WTC11 (cell line): ENCODE data around the gene ALKBH8. TPM values are rescaled to one million over a fixed set of nuclear protein-coding genes. Genes with fewer than 3 reads are reported as not detected.

Source experiments
- ATAC-seq: fragments of 200-7000 bp; cut with Tn5 transposase; 2 replicates; pipeline ENCODE4 v1.10.0; 2021; ENCODE audit warnings: mild to moderate bottlenecking, moderate library complexity
- CTCF ChIA-PET: fragments of 300-600 bp; sonication (Branson Sonifier 250); formaldehyde crosslinking; loops from one replicate; lab custom pipeline; 2021; ENCODE audit warnings: antibody characterized with exemption; lab: Charles Lee
- POLR2A ChIA-PET: fragments of 350-600 bp; sonication (Branson Sonifier 250); formaldehyde crosslinking; loops from one replicate; lab custom pipeline; 2021; ENCODE audit warnings: antibody characterized with exemption; lab: Charles Lee
- DNase-seq: peaks from one replicate; pipeline ENCODE4 v3.0.0; 2021; ENCODE audit warnings: low spot score
- H3K27ac Mint-ChIP-seq: 2 replicates; pipeline ENCODE4 v1.8.0; 2021; ENCODE audit warnings: mixed read lengths
- H3K27me3 Mint-ChIP-seq: 2 replicates; pipeline ENCODE4 v1.8.0; 2021; ENCODE audit warnings: low read depth, mild to moderate bottlenecking, moderate library complexity, mixed read lengths
- H3K36me3 Mint-ChIP-seq: 2 replicates; pipeline ENCODE4 v1.8.0; 2021; ENCODE audit warnings: mixed read lengths
- H3K4me1 Mint-ChIP-seq: 2 replicates; pipeline ENCODE4 v1.8.0; 2022; ENCODE audit warnings: mixed read lengths
- H3K4me3 Mint-ChIP-seq: 2 replicates; pipeline ENCODE4 v1.8.0; 2021; ENCODE audit warnings: mild to moderate bottlenecking, moderate library complexity, mixed read lengths
- H3K9me3 Mint-ChIP-seq: 2 replicates; pipeline ENCODE4 v1.8.0; 2021; ENCODE audit warnings: mixed read lengths
- AFF4 ChIP-seq: sonication (generic); formaldehyde crosslinking; IDR thresholded peaks from 2 replicates; pipeline ENCODE4 v1.8.1; 2023; ENCODE audit warnings: mild to moderate bottlenecking, missing genetic modification reagents, borderline replicate concordance
- ATF1 ChIP-seq: sonication (generic); formaldehyde crosslinking; IDR thresholded peaks from 2 replicates; pipeline ENCODE4 v1.8.1; 2023; ENCODE audit warnings: mild to moderate bottlenecking, moderate library complexity, missing genetic modification reagents
- ATF2 ChIP-seq: sonication (generic); formaldehyde crosslinking; IDR thresholded peaks from 2 replicates; pipeline ENCODE4 v1.8.1; 2022; ENCODE audit warnings: low read depth, missing genetic modification reagents, borderline replicate concordance
- EMX1 ChIP-seq: fragments of 250-450 bp; sonication (Bioruptor Pico); IDR thresholded peaks from 2 replicates; pipeline ENCODE4 v1.8.0; 2021; ENCODE audit warnings: mild to moderate bottlenecking
- FOXJ3 ChIP-seq: sonication (generic); formaldehyde crosslinking; IDR thresholded peaks from 2 replicates; pipeline ENCODE4 v1.9.0; 2021; ENCODE audit warnings: missing genetic modification reagents, mild to moderate bottlenecking, borderline replicate concordance
- FOXP1 ChIP-seq: sonication (generic); formaldehyde crosslinking; IDR thresholded peaks from 2 replicates; pipeline ENCODE4 v1.8.0; 2022; ENCODE audit warnings: missing genetic modification reagents, mild to moderate bottlenecking, moderate library complexity, borderline replicate concordance
- MYBL2 ChIP-seq: sonication (generic); formaldehyde crosslinking; IDR thresholded peaks from 2 replicates; pipeline ENCODE4 v1.8.1; 2023; ENCODE audit warnings: mild to moderate bottlenecking, moderate library complexity, missing genetic modification reagents
- PRDM15 ChIP-seq: sonication (generic); formaldehyde crosslinking; IDR thresholded peaks from 2 replicates; pipeline ENCODE4 v1.8.0; 2022; ENCODE audit warnings: missing genetic modification reagents
- PRRX2 ChIP-seq: fragments of 250-450 bp; sonication (Bioruptor Pico); IDR thresholded peaks from 2 replicates; pipeline ENCODE4 v1.8.0; 2021; ENCODE audit warnings: mild to moderate bottlenecking
- SP1 ChIP-seq: sonication (generic); formaldehyde crosslinking; conservative IDR thresholded peaks from 2 replicates; pipeline ENCODE4 v1.8.1; 2022; ENCODE audit warnings: missing genetic modification reagents
- USF1 ChIP-seq: sonication (generic); formaldehyde crosslinking; IDR thresholded peaks from 2 replicates; pipeline ENCODE4 v1.8.0; 2022; ENCODE audit warnings: mild to moderate bottlenecking, missing genetic modification reagents
- ZNF416 ChIP-seq: fragments of 250-450 bp; sonication (Bioruptor Pico); IDR thresholded peaks from 2 replicates; pipeline ENCODE4 v1.9.0; 2021; ENCODE audit warnings: mild to moderate bottlenecking, inconsistent platforms
- ZSCAN18 ChIP-seq: fragments of 250-450 bp; sonication (Bioruptor Pico); IDR thresholded peaks from 2 replicates; pipeline ENCODE4 v2.1.2; 2022; ENCODE audit warnings: mild to moderate bottlenecking, moderate library complexity
- total RNA-seq: library from RNA; stranded (reverse); gene quantifications from 3 replicates; pipeline ENCODE4 v1.2.3, GENCODE V29; 2021
- TF ChIP-seq, protein P1 (sequence below): sonication (generic); formaldehyde crosslinking; IDR thresholded peaks from 2 replicates; pipeline ENCODE4 v1.8.0; 2023; ENCODE audit warnings: mild to moderate bottlenecking, missing genetic modification reagents
- TF ChIP-seq, protein P2 (sequence below): fragments of 250-450 bp; sonication (Bioruptor Pico); IDR thresholded peaks from 2 replicates; pipeline ENCODE4 v1.9.0; 2021; ENCODE audit warnings: mild to moderate bottlenecking, borderline replicate concordance
- TF ChIP-seq, protein P3 (sequence below): sonication (generic); formaldehyde crosslinking; IDR thresholded peaks from 2 replicates; pipeline ENCODE4 v1.8.1; 2023; ENCODE audit warnings: mild to moderate bottlenecking, missing genetic modification reagents

ALKBH8 gene
- total RNA-seq, 1 experiment from 2014 or later = 9.5 TPM

DNA sequence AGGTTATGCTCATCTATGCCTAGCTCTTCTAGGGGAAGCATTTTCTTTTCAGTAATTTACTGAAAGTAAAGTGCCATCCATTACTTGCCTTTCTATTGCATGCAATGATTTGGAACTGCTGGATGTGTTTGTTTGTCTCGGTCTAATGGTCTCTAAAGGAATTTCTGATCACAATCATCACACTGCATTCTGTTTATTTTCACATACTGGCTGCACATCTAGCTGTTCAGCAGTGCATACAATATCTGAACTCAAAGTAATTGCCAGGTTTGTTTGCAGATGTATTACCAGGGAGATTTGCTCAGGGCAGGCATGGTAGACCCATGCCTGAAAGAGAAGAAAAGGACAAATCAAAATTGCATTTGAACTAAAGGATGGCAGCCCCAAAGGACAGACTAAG lies 71.5 kb downstream of the ALKBH8 start:
- Mint-ChIP-seq H3K36me3 (peaks cover 4% of the 10 kb centered on the region), H3K9me3 (peaks cover 12% of the 10 kb centered on the region), H3K27ac (no peak overlapping the region), H3K4me3 (no peak overlapping the region), H3K4me1 (no peaks in the 10 kb centered on the region), H3K27me3 (peaks cover 3% of the 10 kb centered on the region; the same call in 1 of the 2 replicates)
- CTCF ChIA-PET = no interaction called here
- no peak for ATAC-seq
- no peak for DNase-seq
- TF ChIP-seq, protein P1, sequence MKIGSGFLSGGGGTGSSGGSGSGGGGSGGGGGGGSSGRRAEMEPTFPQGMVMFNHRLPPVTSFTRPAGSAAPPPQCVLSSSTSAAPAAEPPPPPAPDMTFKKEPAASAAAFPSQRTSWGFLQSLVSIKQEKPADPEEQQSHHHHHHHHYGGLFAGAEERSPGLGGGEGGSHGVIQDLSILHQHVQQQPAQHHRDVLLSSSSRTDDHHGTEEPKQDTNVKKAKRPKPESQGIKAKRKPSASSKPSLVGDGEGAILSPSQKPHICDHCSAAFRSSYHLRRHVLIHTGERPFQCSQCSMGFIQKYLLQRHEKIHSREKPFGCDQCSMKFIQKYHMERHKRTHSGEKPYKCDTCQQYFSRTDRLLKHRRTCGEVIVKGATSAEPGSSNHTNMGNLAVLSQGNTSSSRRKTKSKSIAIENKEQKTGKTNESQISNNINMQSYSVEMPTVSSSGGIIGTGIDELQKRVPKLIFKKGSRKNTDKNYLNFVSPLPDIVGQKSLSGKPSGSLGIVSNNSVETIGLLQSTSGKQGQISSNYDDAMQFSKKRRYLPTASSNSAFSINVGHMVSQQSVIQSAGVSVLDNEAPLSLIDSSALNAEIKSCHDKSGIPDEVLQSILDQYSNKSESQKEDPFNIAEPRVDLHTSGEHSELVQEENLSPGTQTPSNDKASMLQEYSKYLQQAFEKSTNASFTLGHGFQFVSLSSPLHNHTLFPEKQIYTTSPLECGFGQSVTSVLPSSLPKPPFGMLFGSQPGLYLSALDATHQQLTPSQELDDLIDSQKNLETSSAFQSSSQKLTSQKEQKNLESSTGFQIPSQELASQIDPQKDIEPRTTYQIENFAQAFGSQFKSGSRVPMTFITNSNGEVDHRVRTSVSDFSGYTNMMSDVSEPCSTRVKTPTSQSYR (CRISPR knock-in tag) = no peak
- TF ChIP-seq, protein P2, sequence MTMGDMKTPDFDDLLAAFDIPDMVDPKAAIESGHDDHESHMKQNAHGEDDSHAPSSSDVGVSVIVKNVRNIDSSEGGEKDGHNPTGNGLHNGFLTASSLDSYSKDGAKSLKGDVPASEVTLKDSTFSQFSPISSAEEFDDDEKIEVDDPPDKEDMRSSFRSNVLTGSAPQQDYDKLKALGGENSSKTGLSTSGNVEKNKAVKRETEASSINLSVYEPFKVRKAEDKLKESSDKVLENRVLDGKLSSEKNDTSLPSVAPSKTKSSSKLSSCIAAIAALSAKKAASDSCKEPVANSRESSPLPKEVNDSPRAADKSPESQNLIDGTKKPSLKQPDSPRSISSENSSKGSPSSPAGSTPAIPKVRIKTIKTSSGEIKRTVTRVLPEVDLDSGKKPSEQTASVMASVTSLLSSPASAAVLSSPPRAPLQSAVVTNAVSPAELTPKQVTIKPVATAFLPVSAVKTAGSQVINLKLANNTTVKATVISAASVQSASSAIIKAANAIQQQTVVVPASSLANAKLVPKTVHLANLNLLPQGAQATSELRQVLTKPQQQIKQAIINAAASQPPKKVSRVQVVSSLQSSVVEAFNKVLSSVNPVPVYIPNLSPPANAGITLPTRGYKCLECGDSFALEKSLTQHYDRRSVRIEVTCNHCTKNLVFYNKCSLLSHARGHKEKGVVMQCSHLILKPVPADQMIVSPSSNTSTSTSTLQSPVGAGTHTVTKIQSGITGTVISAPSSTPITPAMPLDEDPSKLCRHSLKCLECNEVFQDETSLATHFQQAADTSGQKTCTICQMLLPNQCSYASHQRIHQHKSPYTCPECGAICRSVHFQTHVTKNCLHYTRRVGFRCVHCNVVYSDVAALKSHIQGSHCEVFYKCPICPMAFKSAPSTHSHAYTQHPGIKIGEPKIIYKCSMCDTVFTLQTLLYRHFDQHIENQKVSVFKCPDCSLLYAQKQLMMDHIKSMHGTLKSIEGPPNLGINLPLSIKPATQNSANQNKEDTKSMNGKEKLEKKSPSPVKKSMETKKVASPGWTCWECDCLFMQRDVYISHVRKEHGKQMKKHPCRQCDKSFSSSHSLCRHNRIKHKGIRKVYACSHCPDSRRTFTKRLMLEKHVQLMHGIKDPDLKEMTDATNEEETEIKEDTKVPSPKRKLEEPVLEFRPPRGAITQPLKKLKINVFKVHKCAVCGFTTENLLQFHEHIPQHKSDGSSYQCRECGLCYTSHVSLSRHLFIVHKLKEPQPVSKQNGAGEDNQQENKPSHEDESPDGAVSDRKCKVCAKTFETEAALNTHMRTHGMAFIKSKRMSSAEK (CRISPR knock-in tag) = no peak
- TF ChIP-seq ZSCAN18 (CRISPR knock-in tag) (no peak), PRDM15 (CRISPR knock-in tag) (no peak), ATF2 (CRISPR knock-in tag) (no peak), EMX1 (CRISPR knock-in tag) (no peak), MYBL2 (no peak), SP1 (CRISPR knock-in tag) (no peak), ATF1 (CRISPR knock-in tag) (no peak), FOXJ3 (CRISPR knock-in tag) (no peak), PRRX2 (no peak), ZNF416 (CRISPR knock-in tag) (no peak), AFF4 (CRISPR knock-in tag) (no peak), USF1 (CRISPR knock-in tag) (no peak), FOXP1 (CRISPR knock-in tag) (no peak)
- TF ChIP-seq, protein P3, sequence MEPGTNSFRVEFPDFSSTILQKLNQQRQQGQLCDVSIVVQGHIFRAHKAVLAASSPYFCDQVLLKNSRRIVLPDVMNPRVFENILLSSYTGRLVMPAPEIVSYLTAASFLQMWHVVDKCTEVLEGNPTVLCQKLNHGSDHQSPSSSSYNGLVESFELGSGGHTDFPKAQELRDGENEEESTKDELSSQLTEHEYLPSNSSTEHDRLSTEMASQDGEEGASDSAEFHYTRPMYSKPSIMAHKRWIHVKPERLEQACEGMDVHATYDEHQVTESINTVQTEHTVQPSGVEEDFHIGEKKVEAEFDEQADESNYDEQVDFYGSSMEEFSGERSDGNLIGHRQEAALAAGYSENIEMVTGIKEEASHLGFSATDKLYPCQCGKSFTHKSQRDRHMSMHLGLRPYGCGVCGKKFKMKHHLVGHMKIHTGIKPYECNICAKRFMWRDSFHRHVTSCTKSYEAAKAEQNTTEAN (CRISPR knock-in tag) = no peak
- POLR2A ChIA-PET = no interaction called here
